HCT116 (cell line): ENCODE measurements around the gene SOWAHB. TPM values are rescaled to one million over a fixed set of nuclear protein-coding genes. Genes with fewer than 3 reads are reported as not detected.

Source experiments
- ATAC-seq: fragments of 200-7000 bp; cut with Tn5 transposase; 2 replicates; pipeline ENCODE4 v1.9.1; 2020; ENCODE audit warnings: mild to moderate bottlenecking, moderate library complexity
- BruUV-seq: library from RNA; stranded (reverse); fragments of 400-500 nt; replicated peaks from 2 replicates; lab custom pipeline; 2021; lab: Mats Ljungman, UMichigan
- CTCF ChIA-PET: fragments of 300-600 bp; sonication (Branson Sonifier 250); formaldehyde crosslinking; loops from one replicate; lab custom pipeline; 2021; ENCODE audit warnings: antibody characterized with exemption; lab: Charles Lee
- POLR2A ChIA-PET: fragments of 300-600, 350-600 bp; sonication (Branson Sonifier 250); formaldehyde crosslinking; loops from one replicate; lab custom pipeline; 2021; ENCODE audit warnings: antibody characterized with exemption; lab: Charles Lee
- RAD21 ChIA-PET, 2 experiments: fragments of 300-600 bp; sonication (Branson Sonifier 250); formaldehyde crosslinking; loops; one replicate each; lab custom pipeline; 2023; ENCODE audit warnings: low total read pairs in 2 of 2; ENCODE audit not compliant: uncharacterized antibody in 2 of 2, unreplicated experiment in 2 of 2, low non-redundant PET in 1 of 2; lab: Charles Lee
- DNase-seq: peaks from one replicate; pipeline ENCODE4 v3.0.0-alpha.2; 2010; ENCODE audit warnings: low read depth, low spot score
- H2AFZ ChIP-seq: fragments of 200-600 bp; shearing (Covaris generic), sonication (generic); 2 replicates; pipeline ENCODE4 v1.6.1; 2017; ENCODE audit warnings: low read depth, mixed run types, mixed read lengths, antibody characterized with exemption, low read length; ENCODE audit not compliant: poor library complexity, severe bottlenecking
- H3K27ac ChIP-seq: 2 replicates; pipeline ENCODE4 v1.5.1; 2012; ENCODE audit warnings: low read depth, low read length
- H3K27me3 ChIP-seq: fragments of 200-600 bp; sonication (generic); 2 replicates; pipeline ENCODE4 v1.6.1; 2016; ENCODE audit warnings: mixed run types, low read length, mixed read lengths; ENCODE audit not compliant: insufficient read depth
- H3K36me3 ChIP-seq, 2 experiments: fragments of 200-500 bp in 1 of 2; fragments of 200-600 bp in 1 of 2; sonication (Bioruptor generic) in 1 of 2; sonication (generic) in 1 of 2; 2 replicates each; pipeline versions ENCODE4 v1.5.1 to v1.6.1; 2014 to 2016; ENCODE audit warnings: low read length in 2 of 2, inconsistent platforms in 1 of 2, mixed read lengths in 1 of 2, mixed run types in 1 of 2; ENCODE audit not compliant: insufficient read depth in 2 of 2, control insufficient read depth in 1 of 2
- H3K4me1 ChIP-seq, 2 experiments: fragments of 200-600 bp in 1 of 2; sonication (generic) in 1 of 2; 2 replicates each; pipeline versions ENCODE4 v1.5.1 to v1.6.1; 2012 to 2017; ENCODE audit warnings: low read length in 2 of 2, inconsistent platforms in 1 of 2, mild to moderate bottlenecking in 1 of 2, mixed read lengths in 1 of 2, mixed run types in 1 of 2, moderate library complexity in 1 of 2; ENCODE audit not compliant: insufficient read depth in 2 of 2, control insufficient read depth in 1 of 2
- H3K4me2 ChIP-seq: fragments of 200-600 bp; sonication (generic); 2 replicates; pipeline ENCODE4 v1.6.1; 2017; ENCODE audit warnings: mixed run types, low read length, mixed read lengths
- H3K4me3 ChIP-seq, 2 experiments: fragments of 200-600 bp in 1 of 2; sonication (generic) in 1 of 2; replicated peaks in 1 of 2; 2 replicates each; pipeline ENCODE4 v1.5.1; 2011 to 2016; ENCODE audit warnings: low read length in 2 of 2, control low read depth in 1 of 2, low read depth in 1 of 2, mild to moderate bottlenecking in 1 of 2, mixed read lengths in 1 of 2, mixed run types in 1 of 2
- H3K79me2 ChIP-seq: fragments of 200-600 bp; sonication (generic); 2 replicates; pipeline ENCODE4 v1.6.1; 2017; ENCODE audit warnings: mild to moderate bottlenecking, mixed run types, low read length, moderate library complexity, mixed read lengths; ENCODE audit not compliant: insufficient read depth
- H3K9ac ChIP-seq: fragments of 200-600 bp; sonication (generic); 2 replicates; pipeline ENCODE4 v1.6.1; 2016; ENCODE audit warnings: low read length, mixed read lengths
- H3K9me2 ChIP-seq: fragments of 200-600 bp; sonication (generic), shearing (Covaris generic); 2 replicates; pipeline ENCODE4 v1.6.1; 2017; ENCODE audit warnings: mixed run types, mild to moderate bottlenecking, moderate library complexity; ENCODE audit not compliant: insufficient read depth
- H3K9me3 ChIP-seq, 2 experiments: fragments of 200-500 bp in 1 of 2; fragments of 200-600 bp in 1 of 2; sonication (Bioruptor generic) in 1 of 2; sonication (generic) in 1 of 2; 2 replicates each; pipeline ENCODE4 v1.6.1; 2014 to 2017; ENCODE audit warnings: low read length in 2 of 2, mixed read lengths in 2 of 2, inconsistent platforms in 1 of 2, low read depth in 1 of 2, mild to moderate bottlenecking in 1 of 2, mixed run types in 1 of 2, moderate library complexity in 1 of 2; ENCODE audit not compliant: control insufficient read depth in 1 of 2, insufficient read depth in 1 of 2
- H4K20me1 ChIP-seq: fragments of 200-600 bp; sonication (generic), shearing (Covaris generic); 2 replicates; pipeline ENCODE4 v1.6.1; 2017; ENCODE audit warnings: mixed run types, mild to moderate bottlenecking, moderate library complexity; ENCODE audit not compliant: insufficient read depth
- CBX3 ChIP-seq: IDR thresholded peaks from 2 replicates; pipeline ENCODE4 v1.6.1; 2012; ENCODE audit warnings: low read depth
- CEBPB ChIP-seq: IDR thresholded peaks from 2 replicates; pipeline ENCODE4 v1.6.1; 2012; ENCODE audit warnings: low read depth
- CTCF ChIP-seq, 3 experiments: fragments of 200-600 bp in 1 of 3; sonication (generic) in 1 of 3; IDR thresholded peaks in 2 of 3; conservative IDR thresholded peaks in 1 of 3; 2 replicates each; pipeline ENCODE4 v1.5.1; 2012 to 2017; ENCODE audit warnings: low read depth in 2 of 3, low read length in 2 of 3, antibody characterized with exemption in 1 of 3, borderline replicate concordance in 1 of 3, control low read depth in 1 of 3, mild to moderate bottlenecking in 1 of 3, mixed read lengths in 1 of 3, mixed run types in 1 of 3, moderate library complexity in 1 of 3; ENCODE audit not compliant: insufficient read depth in 1 of 3
- EGR1 ChIP-seq: IDR thresholded peaks from 2 replicates; pipeline ENCODE4 v1.6.1; 2012; ENCODE audit warnings: low read depth
- ELF1 ChIP-seq: IDR thresholded peaks from 2 replicates; pipeline ENCODE4 v1.6.1; 2012; ENCODE audit warnings: low read depth, borderline replicate concordance
- EZH2phosphoT487 ChIP-seq: fragments of 200-600 bp; IDR thresholded peaks from 2 replicates; pipeline ENCODE4 v1.6.1; 2018; ENCODE audit warnings: antibody characterized with exemption, borderline replicate concordance
- JUND ChIP-seq: IDR thresholded peaks from 2 replicates; pipeline ENCODE4 v1.6.1; 2012
- POLR2AphosphoS5 ChIP-seq: IDR thresholded peaks from 2 replicates; pipeline ENCODE4 v1.6.1; 2011; ENCODE audit warnings: mild to moderate bottlenecking, low read depth, low read length, moderate library complexity
- RAD21 ChIP-seq: IDR thresholded peaks from 2 replicates; pipeline ENCODE4 v1.6.1; 2012; ENCODE audit warnings: low read depth, mild to moderate bottlenecking
- SIN3A ChIP-seq: IDR thresholded peaks from 2 replicates; pipeline ENCODE4 v1.6.1; 2012; ENCODE audit warnings: low read depth
- SP1 ChIP-seq: IDR thresholded peaks from 2 replicates; pipeline ENCODE4 v1.6.1; 2012; ENCODE audit warnings: low read depth
- YY1 ChIP-seq: IDR thresholded peaks from 2 replicates; pipeline ENCODE4 v1.6.1; 2011; ENCODE audit warnings: low read length, low read depth, moderate library complexity, mild to moderate bottlenecking; ENCODE audit not compliant: insufficient replicate concordance; ENCODE audit errors: extremely low read depth
- intact Hi-C: fragments of 100-400 bp; cut with micrococcal nuclease; formaldehyde crosslinking; loops from 2 replicates; pipeline ENCODE4 v1.10.0; 2022
- total RNA-seq: library from RNA; stranded (reverse); gene quantifications from one replicate; pipeline ENCODE4 v1.2.1, GENCODE V29; 2021; ENCODE audit not compliant: unreplicated experiment
- TF ChIP-seq, protein P1 (sequence below): IDR thresholded peaks from 2 replicates; pipeline ENCODE4 v1.6.1; 2012

The SOWAHB gene
- total RNA-seq, 1 experiment from 2014 or later = 3.0 TPM

GRCh38 chr4:76858319-76858718 is 39.6 kb downstream of the SOWAHB start:
- Histone ChIP-seq H3K4me2 (no peak overlapping the region), H3K4me3 (no peak overlapping the region), H3K27me3 (no peaks in the 10 kb centered on the region), H3K36me3 (no peaks in the 10 kb centered on the region), H4K20me1 (no peaks in the 10 kb centered on the region), H3K9me3 (no peaks in the 10 kb centered on the region), H3K79me2 (no peaks in the 10 kb centered on the region), H3K9me2 (no peaks in the 10 kb centered on the region), H2AFZ (no peak overlapping the region), H3K4me1 (peaks cover 4 to 8% of the 10 kb centered on the region in 2 experiments; a peak in 2 of 4 replicates), H3K9ac (no peak overlapping the region), H3K27ac (no peak overlapping the region)
- BruUV-seq = no TSS peak
- no peak for DNase-seq
- ChIA-PET CTCF (no interaction called here), RAD21 (no interaction called here), POLR2A (no interaction called here)
- TF ChIP-seq EZH2phosphoT487 (no peak), RAD21 (no peak), POLR2AphosphoS5 (no peak), EGR1 (no peak), CEBPB (no peak), CTCF (IDR thresholded peaks at IDR 0.05 in 2 of 3, conservative IDR thresholded peaks at IDR 0.05 in 1 of 3; ENCODE audit: borderline replicate concordance in 1 of 3, insufficient read depth in 1 of 3, low read depth in 2 of 3, low read length in 2 of 3) (no peak), SP1 (no peak), SIN3A (no peak), JUND (no peak), CBX3 (no peak), ELF1 (no peak), YY1 (no peak)
- TF ChIP-seq, protein P1, sequence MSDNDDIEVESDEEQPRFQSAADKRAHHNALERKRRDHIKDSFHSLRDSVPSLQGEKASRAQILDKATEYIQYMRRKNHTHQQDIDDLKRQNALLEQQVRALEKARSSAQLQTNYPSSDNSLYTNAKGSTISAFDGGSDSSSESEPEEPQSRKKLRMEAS = no peak
- ATAC-seq = no peak
- intact Hi-C loops = no loop called here
